GM19397 (cell line): ENCODE measurements around the gene MLF2.
A peak's percentile ranks its signal among the peaks of the same experiment; 100 is the strongest.
"Not testable (repeated sequence)": the region's sequence is repeated elsewhere in the genome, so short reads cannot be mapped to it uniquely, and the experiment has no call there.

Experiments used
- ATAC-seq: cut with Tn5 transposase; IDR thresholded peaks from one replicate; pipeline ENCODE4 v1.9.1; 2021; ENCODE audit warnings: mild to moderate bottlenecking, moderate library complexity; ENCODE audit not compliant: unreplicated experiment

MLF2 gene

DNA sequence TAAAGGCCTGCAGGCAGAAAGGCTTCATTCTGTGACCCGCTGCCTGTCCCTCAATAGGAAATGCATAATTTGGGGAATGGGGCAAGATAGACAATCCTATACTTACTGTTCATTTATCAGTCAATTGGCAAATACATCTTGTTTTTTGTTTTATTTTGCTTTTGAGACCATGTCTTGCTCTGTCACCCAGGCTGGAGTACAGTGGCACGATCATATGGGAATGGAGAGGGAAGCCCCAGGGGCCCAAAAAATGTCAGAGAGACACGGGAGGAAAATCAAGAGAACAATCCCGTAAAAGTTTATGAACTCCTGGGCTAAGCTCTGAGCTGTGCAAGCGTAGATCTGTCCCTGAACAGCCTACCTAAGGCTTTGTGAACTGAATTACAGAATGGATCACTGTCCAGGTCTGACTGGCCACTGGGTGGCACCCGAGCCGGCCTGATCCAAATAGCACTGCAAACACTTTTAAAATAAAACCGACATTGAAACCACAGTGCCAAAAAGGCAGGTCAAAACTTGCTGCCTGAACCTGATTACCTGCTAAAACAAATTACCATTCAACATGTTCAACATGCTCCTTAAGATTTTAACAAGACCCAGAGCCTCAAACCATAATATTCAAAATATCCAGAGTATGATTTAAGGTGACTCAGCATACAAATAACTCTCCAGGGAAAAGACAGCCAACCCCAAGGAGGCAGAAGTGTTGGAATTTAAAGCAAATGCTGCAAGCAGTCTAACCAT, 17.3 kb downstream of the MLF2 start:
- ATAC-seq: no peak

DNA sequence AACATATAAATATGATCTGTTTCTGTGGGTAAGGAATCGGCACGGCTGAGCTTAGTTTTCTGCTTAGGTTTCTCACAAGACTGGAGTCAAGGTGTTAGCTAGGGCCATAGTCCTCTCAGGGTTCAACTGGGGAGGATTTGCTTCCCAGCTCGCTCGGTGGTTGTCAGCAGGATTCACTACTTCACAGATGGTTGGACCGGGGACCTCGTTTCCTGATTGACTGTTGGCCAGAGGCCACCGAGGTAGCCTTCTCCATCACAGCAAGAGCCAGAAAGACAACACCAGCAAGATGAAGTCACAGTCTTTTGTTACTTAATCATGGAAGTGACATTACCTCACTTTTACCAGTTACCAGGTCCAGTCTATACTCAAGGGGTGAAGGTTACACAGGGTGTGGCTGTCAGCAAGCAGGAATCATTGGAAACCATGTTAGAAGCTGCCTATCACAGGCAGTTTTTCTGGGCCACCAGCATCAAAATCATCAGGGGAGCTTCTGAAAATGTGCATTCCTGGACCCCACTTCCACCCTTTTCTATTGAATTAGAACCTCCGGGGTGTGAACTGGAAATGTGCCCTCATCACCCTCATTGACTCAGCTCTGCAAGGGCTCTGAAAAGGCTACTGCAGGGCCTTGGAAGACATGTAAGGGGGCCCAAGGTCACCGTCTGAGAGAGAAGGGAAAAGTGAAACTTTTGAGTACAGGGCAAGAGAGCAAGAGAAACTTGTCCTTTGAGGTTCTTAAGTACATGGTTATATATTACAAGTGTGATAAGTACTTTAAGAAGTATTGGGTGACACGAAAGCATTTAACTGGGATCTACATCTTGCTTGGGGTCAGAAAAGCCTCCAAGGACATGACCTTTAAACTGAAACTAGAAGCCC, 18.2 kb downstream of the MLF2 start:
- no peak for ATAC-seq

GRCh38 chr12:6730169-6730568, 22.8 kb downstream of the MLF2 start:
- ATAC-seq: no peak

DNA sequence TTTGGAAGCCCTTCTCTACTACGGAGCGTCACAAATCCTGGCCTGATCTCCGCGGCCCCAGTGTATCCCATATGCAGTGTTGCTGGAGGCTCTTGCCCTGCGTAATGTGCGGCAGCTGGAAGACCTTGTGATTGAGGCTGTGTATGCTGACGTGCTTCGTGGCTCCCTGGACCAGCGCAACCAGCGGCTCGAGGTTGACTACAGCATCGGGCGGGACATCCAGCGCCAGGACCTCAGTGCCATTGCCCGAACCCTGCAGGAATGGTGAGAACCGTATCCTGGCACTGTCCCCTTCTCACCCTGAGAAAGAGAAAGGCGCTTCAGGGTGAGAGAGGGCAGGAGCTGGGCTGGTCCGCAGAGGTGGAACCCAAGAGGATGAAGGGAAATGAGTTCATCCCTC, 23.8 kb downstream of the MLF2 start:
- no peak for ATAC-seq

DNA sequence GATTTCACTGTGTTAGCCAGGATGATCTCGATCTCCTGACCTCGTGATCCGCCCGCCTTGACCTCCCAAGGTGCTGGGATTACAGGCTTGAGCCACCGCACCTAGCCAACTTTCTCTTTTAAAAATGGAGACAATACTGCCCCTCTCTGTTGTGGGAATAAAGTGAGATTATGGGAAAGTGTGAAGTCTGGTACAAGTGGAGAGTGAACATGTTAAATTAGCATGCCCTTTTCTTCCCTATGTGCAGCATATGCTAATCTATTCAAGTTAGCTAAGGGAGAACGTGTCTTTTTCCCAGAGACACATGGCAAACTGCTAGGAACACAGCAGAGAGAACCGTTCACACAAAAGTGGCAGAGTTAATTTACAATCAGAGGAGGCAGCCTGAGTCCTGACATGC, 27.6 kb downstream of the MLF2 start:
- no peak for ATAC-seq

DNA sequence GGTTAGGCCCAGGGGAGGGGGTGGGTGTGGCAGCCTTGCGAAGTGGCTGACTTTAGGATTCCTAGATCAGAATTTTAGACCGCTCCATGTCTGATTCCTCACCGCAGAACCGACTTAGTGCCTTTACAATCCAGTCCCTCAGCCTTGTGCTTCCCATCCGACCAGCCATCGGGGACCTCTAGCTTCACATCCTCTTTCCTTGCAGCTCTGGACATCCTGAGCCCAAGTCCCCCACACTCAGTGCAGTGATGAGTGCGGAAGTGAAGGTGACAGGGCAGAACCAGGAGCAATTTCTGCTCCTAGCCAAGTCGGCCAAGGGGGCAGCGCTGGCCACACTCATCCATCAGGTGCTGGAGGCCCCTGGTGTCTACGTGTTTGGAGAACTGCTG, 28.5 kb downstream of the MLF2 start:
- peak; percentile 8 for ATAC-seq

DNA sequence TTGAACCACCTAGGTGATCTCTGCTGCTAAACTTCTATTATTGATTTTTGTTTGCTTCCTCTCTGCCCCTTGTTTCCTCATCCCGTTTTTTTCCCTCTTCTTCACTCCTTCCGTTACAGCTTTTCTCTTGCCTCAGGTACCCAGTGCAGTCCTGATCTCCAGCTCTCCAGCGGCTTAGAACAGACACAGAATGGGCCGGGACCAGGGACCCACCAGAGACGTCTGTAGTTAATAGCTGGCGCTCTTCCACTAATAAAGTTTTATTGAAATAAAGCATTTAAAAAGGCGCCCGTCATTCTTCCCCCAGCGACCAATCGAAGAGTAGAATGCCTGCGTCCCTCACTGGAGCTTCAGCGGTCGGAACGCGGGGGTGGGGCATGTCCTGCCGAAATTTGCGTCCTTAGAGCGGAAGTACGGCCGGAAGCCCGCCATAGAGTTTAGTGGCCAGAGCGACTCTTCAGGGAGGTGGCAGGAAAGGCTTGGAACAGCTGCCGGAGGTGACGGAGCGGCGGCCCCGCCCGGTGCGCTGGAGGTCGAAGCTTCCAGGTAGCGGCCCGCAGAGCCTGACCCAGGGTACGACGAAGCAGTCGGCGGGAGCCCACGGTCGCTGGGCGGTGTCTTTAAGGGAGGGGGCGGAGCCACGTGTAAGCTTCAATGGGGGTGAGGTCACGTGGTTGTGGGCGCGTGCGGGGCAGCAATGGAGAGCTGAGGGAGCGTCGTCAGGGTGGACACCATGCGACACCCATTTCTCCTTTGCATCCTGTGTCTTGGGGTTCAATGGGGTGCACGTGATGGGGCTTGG, 29.1 kb downstream of the MLF2 start, which contains the start of gene COPS7A:
TSS of gene COPS7A (plus strand) at position 440 of the 802 bp plus-strand sequence. CDS start 611 bp downstream, outside the sequence.
- ATAC-seq: peak; percentile 91

GRCh38 chr12:6722863-6723262, 30.1 kb downstream of the MLF2 start:
- no peak for ATAC-seq

GRCh38 chr12:6716874-6717437, 36.0 kb downstream of the MLF2 start:
- ATAC-seq: no peak

GRCh38 chr12:6716031-6716873, 36.7 kb downstream of the MLF2 start:
- not testable (repeated sequence) for ATAC-seq

DNA sequence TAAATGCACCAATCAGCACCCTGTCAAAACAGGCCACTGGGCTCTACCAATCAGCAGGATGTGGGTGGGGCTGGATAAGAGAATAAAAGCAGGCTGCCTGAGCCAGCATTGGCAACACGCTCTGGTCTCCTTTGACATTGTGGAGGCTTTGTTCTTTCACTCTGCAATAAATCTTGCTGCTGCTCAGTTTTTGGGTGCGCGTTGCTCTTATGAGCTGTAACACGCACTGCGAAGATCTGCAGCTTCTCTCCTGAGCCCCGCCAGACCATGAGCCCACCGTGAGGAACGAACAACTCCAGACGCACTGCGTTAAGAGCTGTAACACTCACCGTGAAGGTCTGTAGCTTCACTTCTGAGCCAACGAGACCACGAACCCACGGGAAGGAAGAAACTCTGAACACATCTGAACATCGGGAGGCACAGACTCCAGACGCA, 44.0 kb downstream of the MLF2 start:
- no peak for ATAC-seq

DNA sequence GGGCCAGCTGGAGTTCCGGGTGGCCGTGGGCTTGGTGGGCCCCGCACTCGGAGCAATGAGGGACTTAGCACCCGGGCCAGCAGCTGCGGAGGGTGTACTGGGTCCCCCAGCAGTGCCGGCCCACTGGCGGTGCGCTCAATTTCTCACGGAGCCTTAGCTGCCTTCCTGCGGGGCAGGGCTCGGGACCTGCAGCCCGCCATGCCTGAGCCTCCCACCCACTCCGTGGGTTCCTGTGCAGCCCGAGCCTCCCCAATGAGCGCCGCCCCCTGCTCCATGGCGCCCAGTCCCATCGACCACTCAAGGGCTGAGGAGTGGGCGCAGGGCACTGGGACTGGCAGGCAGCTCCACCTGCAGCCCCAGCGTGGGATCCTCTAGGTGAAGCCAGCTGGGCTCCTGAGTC, 44.6 kb downstream of the MLF2 start:
- not testable (repeated sequence) for ATAC-seq

DNA sequence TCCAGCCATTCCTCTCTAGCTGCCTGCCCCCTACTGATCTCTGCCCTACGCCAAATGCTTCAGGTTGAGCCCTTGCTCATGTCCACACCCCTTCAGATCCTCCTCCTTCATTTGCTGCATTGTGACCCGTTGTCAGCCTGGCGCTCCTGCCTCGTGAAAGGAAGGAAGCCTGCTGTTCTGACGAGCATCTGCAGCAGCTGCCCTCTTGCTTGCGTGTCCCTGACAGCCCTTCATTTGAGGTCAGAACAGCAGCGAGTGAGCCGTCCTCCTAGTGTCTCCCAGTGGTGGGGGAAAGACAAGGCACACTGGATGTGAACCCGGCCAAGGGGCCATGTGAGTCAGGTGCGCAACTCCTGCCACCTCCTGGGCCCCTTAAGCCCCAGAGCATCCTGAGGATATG, 49.3 kb downstream of the MLF2 start:
- ATAC-seq: no peak

DNA sequence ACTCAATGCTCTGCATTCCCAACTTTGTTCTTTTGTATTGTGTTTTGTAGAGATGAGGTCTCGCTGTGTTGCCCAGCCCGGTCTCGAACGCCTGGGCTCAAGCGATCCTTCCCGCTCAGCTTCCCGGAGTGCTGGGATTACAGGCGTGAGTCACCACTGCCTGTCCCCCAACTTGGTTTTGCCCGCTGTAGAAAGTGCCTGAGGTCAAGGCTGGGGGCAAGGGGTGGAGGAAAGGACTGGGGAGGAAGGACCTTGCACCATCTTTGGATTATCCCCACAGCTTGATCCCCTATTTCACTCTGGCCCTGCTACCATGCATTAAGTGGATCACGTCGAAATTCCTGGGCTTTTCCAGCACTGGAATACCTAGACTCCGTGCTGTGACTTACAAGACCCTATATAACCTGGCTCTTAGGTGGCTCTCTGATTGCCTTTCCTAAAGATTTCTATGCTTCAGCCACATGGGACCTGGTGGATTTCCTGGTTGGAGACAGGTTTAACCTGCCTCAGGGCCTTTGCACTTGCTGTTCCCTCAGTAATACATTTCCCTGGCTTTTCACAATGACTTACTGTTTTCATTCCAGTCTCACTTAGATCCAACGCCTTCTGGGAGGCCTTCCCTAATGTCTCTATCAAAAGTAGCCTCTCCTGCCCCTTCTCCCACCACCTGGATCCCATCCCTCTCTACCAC, 51.7 kb downstream of the MLF2 start:
- no peak for ATAC-seq

GRCh38 chr12:6700646-6701051, 52.3 kb downstream of the MLF2 start, which contains the start of gene PIANP:
Gene PIANP, minus strand, starts transcription at chr12:6700815. Its CDS starts 2,754 bp downstream, at chr12:6698061.
- no peak for ATAC-seq

DNA sequence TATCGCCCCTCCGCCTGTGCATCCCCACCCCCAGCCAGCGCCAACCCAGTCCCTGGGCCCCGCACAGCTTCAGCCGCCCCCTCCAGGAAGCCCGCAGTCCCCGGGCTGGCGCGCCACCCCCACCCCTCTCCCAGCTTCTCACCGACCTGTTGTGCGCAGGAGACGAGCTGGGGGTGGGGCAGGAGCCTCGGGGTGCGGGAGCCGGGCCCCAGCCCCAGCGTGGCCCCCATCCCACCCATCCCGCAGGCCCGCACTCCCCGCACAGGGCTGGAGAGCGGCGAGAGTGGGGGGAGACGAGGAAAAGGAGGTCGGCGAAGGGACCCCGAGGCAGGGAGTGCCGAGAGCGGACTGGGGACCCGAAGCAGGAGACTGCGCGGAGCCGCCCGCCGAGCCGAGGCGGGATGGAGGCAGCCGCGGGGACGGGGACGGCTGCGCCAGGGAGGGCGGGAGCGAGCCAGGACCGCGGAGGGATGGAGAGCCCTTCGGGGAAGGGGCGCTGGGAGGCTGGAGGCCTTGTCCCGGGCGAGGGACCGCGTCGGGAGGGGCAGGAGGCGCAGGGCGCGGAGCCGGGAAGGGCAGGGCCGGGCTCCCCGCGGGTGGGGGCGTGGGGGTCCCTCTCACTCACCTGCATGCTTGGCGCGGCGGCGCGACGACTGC, 52.8 kb downstream of the MLF2 start:
- no peak for ATAC-seq

- no peak for ATAC-seq
Observed at GRCh38 chr12:6699259-6699988, 53.5 kb downstream of the MLF2 start.
